Psoas muscle (tissue), 8 donors: Measurements from ENCODE around the gene SGPL1. TPM values are rescaled to one million over a fixed set of nuclear protein-coding genes. Genes with fewer than 3 reads are reported as not detected.
"Not testable (repeated sequence)": the region's sequence is repeated elsewhere in the genome, so short reads cannot be mapped to it uniquely, and the experiment has no call there.

Experiments used
- ATAC-seq, 4 donors: fragments of 200-7000 bp; cut with Tn5 transposase; one replicate each; pipeline ENCODE4 v1.9.1; 2020; ENCODE audit warnings: moderate library complexity in 3 of 4, mild to moderate bottlenecking in 2 of 4
- DNase-seq, 2 donors: peaks; one replicate each; pipeline ENCODE4 v3.0.0-alpha.2; 2020
- H3K27ac ChIP-seq: fragments of 200-600 bp; one replicate; pipeline ENCODE4 v1.8.0; 2022
- H3K27me3 ChIP-seq, 3 donors: fragments of 200-600 bp in 1 of 3; one replicate each; pipeline versions ENCODE4 v1.6.1 to v1.8.0; 2013 to 2022; ENCODE audit warnings: low read length in 2 of 3, mild to moderate bottlenecking in 2 of 3, moderate library complexity in 1 of 3; ENCODE audit not compliant: insufficient read depth in 3 of 3
- H3K36me3 ChIP-seq, 2 donors: fragments of 200-600 bp in 1 of 2; one replicate each; pipeline versions ENCODE4 v1.6.1 to v1.8.0; 2013 to 2022; ENCODE audit warnings: low read depth in 1 of 2, mild to moderate bottlenecking in 1 of 2, moderate library complexity in 1 of 2; ENCODE audit not compliant: insufficient read depth in 1 of 2
- H3K4me1 ChIP-seq: fragments of 200-600 bp; one replicate; pipeline ENCODE4 v1.8.0; 2022
- H3K4me3 ChIP-seq: fragments of 200-600 bp; one replicate; pipeline ENCODE4 v1.8.0; 2022; ENCODE audit warnings: mild to moderate bottlenecking
- H3K9me3 ChIP-seq: fragments of 200-600 bp; one replicate; pipeline ENCODE4 v1.8.0; 2022
- CTCF ChIP-seq: fragments of 200-600 bp; IDR thresholded peaks from one replicate; pipeline ENCODE4 v1.8.0; 2022; ENCODE audit warnings: antibody characterized with exemption
- WGBS, 3 donors: extraction: QIAGEN DNeasy Blood & Tissue Kit; methylation state at CpG; one replicate each; pipeline versions ENCODE4 v1.1.6 to v1.1.7; 2013; 5-methylcytosine and 5-hydroxymethylcytosine counted together
- intact Hi-C, 2 donors: fragments of 100-400 bp; cut with DNase I; formaldehyde crosslinking; loops; one replicate each; pipeline versions ENCODE4 v1.11.0 to v1.14.2; 2022
- polyA plus RNA-seq, 3 donors: library from polyadenylated mRNA; stranded (reverse); fragments of 200-250 nt; gene quantifications; one replicate each; pipeline ENCODE4 v1.2.3, GENCODE V29; 2013
- total RNA-seq, 4 donors: library from RNA; stranded (reverse); fragmentation: NEBNext Ultra II Directional in 2 of 4; extraction: Animal tissue kit (Norgen Biotek cat#: 25700) in 2 of 4; gene quantifications; one replicate each; pipeline versions ENCODE4 v1.2.1 to v1.2.4, GENCODE V29; 2021 to 2023
- donor health status: healthy with polysubstance abuse.
- donor health status: DM: no; HTN: no; CAD: no; lungs with moderate emphysema.
- donor health status: Bipolar disorder and iron deficiency.
- donor health status: healthy.
- donor health status: DM: yes; HTN: yes; CAD: no.
- donor health status: DM: no; HTN: no; CAD: no.
- donor health status: DM: no; HTN: no; CAD: no.
- donor health status: DM: yes; HTN: yes; CAD: no.

SGPL1 gene
- total and polyA plus RNA-seq, 7 donors: 3.7 to 15.1 (median 9.5) TPM

- DNase-seq (no peak), ATAC-seq (no peak)
- Histone ChIP-seq H3K27me3 (no peaks in the 10 kb centered on the region), H3K36me3 (peaks cover 3 to 59% of the 10 kb centered on the region in 2 donors), H3K27ac (no peak overlapping the region), H3K4me1 (peaks cover 2% of the 10 kb centered on the region), H3K4me3 (no peak overlapping the region), H3K9me3 (no peaks in the 10 kb centered on the region)
- intact Hi-C loops: no loop called here
- no peak for TF ChIP-seq CTCF
- WGBS, 3 donors: 91 to 92% (median 92%) methylated on average over 4 of the region's 4 CpGs
Measured at GRCh38 chr10:70853038-70853437, 37.3 kb downstream of the SGPL1 start.

DNA sequence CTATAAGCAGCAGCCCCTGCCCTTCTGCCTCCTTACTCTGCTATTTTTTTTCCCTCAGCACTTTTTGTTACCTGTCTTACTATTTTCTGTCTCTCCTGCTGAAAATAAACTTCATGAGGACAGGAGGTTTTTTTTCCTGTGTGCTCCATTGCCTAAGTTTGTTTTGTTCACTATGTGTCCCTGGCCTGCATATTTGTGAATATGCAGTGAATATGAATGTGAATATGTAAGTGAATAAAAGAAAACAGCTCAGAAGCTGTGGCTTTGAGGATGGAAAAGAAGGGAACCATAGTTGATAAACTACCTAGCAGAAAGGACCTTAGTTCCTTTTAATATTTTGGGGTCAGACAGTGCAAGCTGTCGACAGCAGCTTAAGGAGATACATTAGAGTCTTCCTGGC lies 37.7 kb downstream of the SGPL1 start:
- Histone ChIP-seq H3K36me3 (peaks cover 3 to 64% of the 10 kb centered on the region in 2 donors), H3K9me3 (no peaks in the 10 kb centered on the region), H3K27me3 (no peaks in the 10 kb centered on the region), H3K27ac (no peak overlapping the region), H3K4me1 (no peaks in the 10 kb centered on the region), H3K4me3 (no peak overlapping the region)
- DNase-seq: no peak
- WGBS, 3 donors: 83 to 87% (median 84%) methylated on average over 1 of the region's 1 CpG
- intact Hi-C loops: no loop called here
- ATAC-seq: no peak
- TF ChIP-seq CTCF: no peak

DNA sequence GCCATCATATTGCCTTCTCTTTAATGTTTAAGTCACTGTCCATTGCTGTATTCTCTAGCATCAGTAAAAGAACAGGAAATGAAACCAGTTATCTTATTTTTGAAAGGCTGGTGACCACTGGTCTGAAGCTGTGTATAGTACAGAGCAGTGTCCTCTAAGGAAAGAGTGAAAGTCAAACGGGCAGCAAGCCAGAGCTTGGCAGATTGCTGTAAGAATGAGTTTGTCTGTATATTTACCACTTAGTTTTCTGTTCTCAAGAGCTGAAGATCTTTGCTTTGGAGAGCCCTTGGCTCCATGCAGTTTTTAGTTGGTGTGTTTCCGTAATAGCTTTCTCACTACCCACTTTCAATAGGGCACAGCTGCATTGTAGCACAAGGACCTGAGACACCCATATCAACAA lies 40.7 kb downstream of the SGPL1 start:
- Histone ChIP-seq H3K9me3 (no peaks in the 10 kb centered on the region), H3K27ac (no peak overlapping the region), H3K4me1 (no peaks in the 10 kb centered on the region), H3K27me3 (no peaks in the 10 kb centered on the region), H3K4me3 (no peak overlapping the region), H3K36me3 (peaks cover 2 to 93% of the 10 kb centered on the region in 2 donors)
- intact Hi-C loops: no loop called here
- DNase-seq: no peak
- WGBS, 3 donors: 70 to 77% (median 72%) methylated on average over 2 of the region's 2 CpGs
- ATAC-seq: no peak
- TF ChIP-seq CTCF: no peak

DNA sequence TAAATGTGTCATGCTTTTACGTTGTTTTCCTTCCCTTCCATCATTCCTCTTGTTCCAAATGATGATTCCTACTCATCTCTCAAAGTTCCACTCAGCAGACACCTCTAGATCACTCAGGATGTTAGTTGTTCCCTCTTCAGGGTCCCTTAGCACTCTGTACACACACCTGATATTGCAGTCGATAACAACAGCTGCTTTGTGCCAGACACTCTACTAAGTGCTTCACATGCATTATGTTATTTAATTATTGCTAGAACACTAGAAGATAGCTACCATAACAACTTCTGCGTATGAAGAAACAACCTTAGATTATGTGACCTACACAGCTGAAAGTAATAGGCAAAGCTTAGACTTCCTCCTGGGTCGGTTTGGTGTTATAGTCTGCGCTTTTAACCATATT lies 43.0 kb downstream of the SGPL1 start:
- TF ChIP-seq CTCF: no peak
- H3K9me3 ChIP-seq: no peaks in the 10 kb centered on the region
- DNase-seq: no peak
- no peaks in the 10 kb centered on the region for H3K27me3 ChIP-seq
- 81 to 91% (median 91%) methylated on average over 5 of the region's 5 CpGs for WGBS, 3 donors
- H3K27ac ChIP-seq: no peak overlapping the region
- no peak overlapping the region for H3K4me3 ChIP-seq
- no peak for ATAC-seq
- no peaks in the 10 kb centered on the region for H3K4me1 ChIP-seq
- intact Hi-C loops: no loop called here
- peaks cover 2 to 86% of the 10 kb centered on the region in 2 donors for H3K36me3 ChIP-seq

DNA sequence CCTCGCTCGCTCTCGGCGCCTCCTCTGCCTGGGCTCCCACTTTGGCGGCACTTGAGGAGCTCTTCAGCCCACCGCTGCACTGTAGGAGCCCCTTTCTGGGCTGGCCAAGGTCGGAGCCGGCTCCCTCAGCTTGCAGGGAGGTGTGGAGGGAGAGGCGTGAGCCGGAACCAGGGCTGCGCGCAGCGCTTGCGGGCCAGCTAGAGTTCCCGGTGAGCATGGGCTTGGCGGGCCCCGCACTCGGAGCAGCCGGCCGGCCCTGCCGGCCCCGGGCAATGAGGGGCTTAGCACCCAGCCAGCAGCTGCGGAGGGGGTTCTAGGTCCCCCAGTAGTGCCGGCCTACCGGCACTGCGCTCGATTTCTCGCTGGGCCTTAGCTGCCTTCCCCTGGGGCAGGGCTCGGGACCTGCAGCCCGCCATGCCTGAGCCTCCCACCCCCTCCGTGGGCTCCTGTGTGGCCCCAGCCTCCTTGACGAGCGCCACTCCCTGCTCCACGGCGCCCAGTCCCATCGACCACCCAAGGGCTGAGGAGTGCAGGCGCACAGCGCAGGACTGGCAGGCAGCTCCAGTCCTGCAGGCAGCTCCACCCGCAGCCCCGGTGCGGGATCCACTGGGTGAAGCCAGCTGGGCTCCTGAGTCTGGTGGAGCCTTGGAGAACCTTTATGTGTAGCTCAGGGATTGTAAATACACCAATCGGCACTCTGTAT lies 45.9 kb downstream of the SGPL1 start:
- H3K27ac ChIP-seq, intact Hi-C loops, H3K9me3 ChIP-seq, H3K4me3 ChIP-seq, ATAC-seq, DNase-seq, H3K4me1 ChIP-seq, H3K27me3 ChIP-seq: not testable (repeated sequence)
- WGBS, 3 donors: 97 to 98% (median 97%) methylated on average over 41 to 42 of the region's 42 CpGs
- peaks cover 2 to 84% of the 10 kb centered on the region in 2 donors for H3K36me3 ChIP-seq
